GM12878 (cell line): Measurements from ENCODE around the gene DISC1. TPM values are rescaled to one million over a fixed set of nuclear protein-coding genes. Genes with fewer than 3 reads are reported as not detected.

Experiments
- ATAC-seq: fragments of 200-7000 bp; cut with Tn5 transposase; 3 replicates; pipeline ENCODE4 v1.9.1; 2020; ENCODE audit warnings: mild to moderate bottlenecking, moderate library complexity
- BruUV-seq: library from RNA; stranded (reverse); fragments of 400-500 nt; replicated peaks from 2 replicates; lab custom pipeline; 2021; lab: Mats Ljungman, UMichigan
- CTCF ChIA-PET: fragments of 300-600 bp; sonication (Branson Sonifier 250); formaldehyde crosslinking; extraction: SDS; loops from one replicate; lab custom pipeline; 2021; ENCODE audit warnings: inconsistent platforms; lab: Yijun Ruan, JAX
- POLR2A ChIA-PET: fragments of 350-600 bp; formaldehyde crosslinking; extraction: SDS; loops from one replicate; lab custom pipeline; 2021; ENCODE audit warnings: inconsistent platforms; lab: Charles Lee
- RAD21 ChIA-PET: fragments of 300-600 bp; sonication (Branson Sonifier 250); formaldehyde crosslinking; loops from one replicate; lab custom pipeline; 2023; ENCODE audit warnings: antibody characterized with exemption; ENCODE audit not compliant: unreplicated experiment; lab: Charles Lee
- SMC1A ChIA-PET: fragments of 300-600 bp; sonication (Branson Sonifier 250); formaldehyde crosslinking; loops from one replicate; lab custom pipeline; 2023; ENCODE audit not compliant: unreplicated experiment, uncharacterized antibody; lab: Charles Lee
- DNase-seq: peaks from one replicate; pipeline ENCODE4 v3.0.0-alpha.2; 2011; ENCODE audit warnings: low read depth, low spot score
- FAIRE-seq: peaks from 3 replicates; lab custom pipeline; 2011; peaks lifted over from hg19 to GRCh38; lab: Jason Lieb, UNC
- H2AFZ ChIP-seq: 2 replicates; pipeline ENCODE4 v1.6.0; 2011; ENCODE audit warnings: low read depth, low read length, control low read depth; ENCODE audit not compliant: control insufficient read depth
- H3K27ac ChIP-seq: 2 replicates; pipeline ENCODE4 v1.5.1; 2011; ENCODE audit warnings: control low read depth; ENCODE audit not compliant: control insufficient read depth, insufficient read depth
- H3K27me3 ChIP-seq, 2 experiments: replicated peaks in 1 of 2; 2 replicates each; pipeline versions ENCODE4 v1.6.0 to v1.6.1; 2011; ENCODE audit warnings: low read length in 1 of 2; ENCODE audit not compliant: control insufficient read depth in 2 of 2, insufficient read depth in 2 of 2
- H3K36me3 ChIP-seq, 2 experiments: 2 replicates each; pipeline ENCODE4 v1.5.1; 2011; ENCODE audit warnings: low read length in 1 of 2; ENCODE audit not compliant: control insufficient read depth in 2 of 2, insufficient read depth in 2 of 2
- H3K4me1 ChIP-seq: 2 replicates; pipeline ENCODE4 v1.6.1; 2011; ENCODE audit warnings: mild to moderate bottlenecking, low read length, moderate library complexity, mixed read lengths; ENCODE audit not compliant: control insufficient read depth, insufficient read depth
- H3K4me2 ChIP-seq: 2 replicates; pipeline ENCODE4 v1.6.0; 2011; ENCODE audit warnings: control low read depth; ENCODE audit not compliant: control insufficient read depth, insufficient read depth
- H3K4me3 ChIP-seq: fragments of 200-600 bp; sonication (generic); 2 replicates; pipeline ENCODE4 v1.5.1; 2016
- H3K79me2 ChIP-seq: 2 replicates; pipeline ENCODE4 v1.6.0; 2011; ENCODE audit warnings: low read length; ENCODE audit not compliant: control insufficient read depth, insufficient read depth
- H3K9ac ChIP-seq: 2 replicates; pipeline ENCODE4 v1.8.0; 2011; ENCODE audit warnings: low read length, control low read depth, mixed read lengths; ENCODE audit not compliant: control insufficient read depth, insufficient read depth
- H3K9me3 ChIP-seq: replicated peaks from 3 replicates; pipeline ENCODE4 v1.5.1; 2011; ENCODE audit warnings: mild to moderate bottlenecking, low read length; ENCODE audit not compliant: control insufficient read depth, insufficient read depth
- H4K20me1 ChIP-seq: 2 replicates; pipeline ENCODE4 v1.6.0; 2011; ENCODE audit not compliant: control insufficient read depth, insufficient read depth
- BCLAF1 ChIP-seq: fragments of 450-650 bp; IDR thresholded peaks from 2 replicates; pipeline ENCODE4 v1.6.1; 2017; ENCODE audit warnings: antibody characterized with exemption, mild to moderate bottlenecking, moderate library complexity
- E4F1 ChIP-seq: fragments of 450-650 bp; IDR thresholded peaks from 2 replicates; pipeline ENCODE4 v1.6.1; 2018; ENCODE audit warnings: borderline replicate concordance, mild to moderate bottlenecking; ENCODE audit not compliant: partially characterized antibody
- LARP7 ChIP-seq: fragments of 450-650 bp; IDR thresholded peaks from 2 replicates; pipeline ENCODE4 v1.6.1; 2017; ENCODE audit warnings: mild to moderate bottlenecking
- MYC ChIP-seq: IDR thresholded peaks from 2 replicates; pipeline ENCODE4 v1.6.1; 2011; ENCODE audit warnings: mild to moderate bottlenecking, low read length, moderate library complexity, inconsistent platforms; ENCODE audit not compliant: insufficient read depth, insufficient replicate concordance, insufficient read length, severe bottlenecking
- RBBP5 ChIP-seq: fragments of 200-600 bp; sonication (generic); conservative IDR thresholded peaks from 2 replicates; pipeline ENCODE4 v1.6.1; 2016
- TCF12 ChIP-seq: IDR thresholded peaks from 2 replicates; pipeline ENCODE4 v1.6.1; 2011; ENCODE audit warnings: low read depth, mild to moderate bottlenecking, low read length
- ZBTB11 ChIP-seq: fragments of 450-650 bp; formaldehyde crosslinking; IDR thresholded peaks from 2 replicates; pipeline ENCODE4 v1.5.0; 2022; ENCODE audit warnings: mild to moderate bottlenecking, missing genetic modification characterization
- ZNF217 ChIP-seq: fragments of 450-650 bp; IDR thresholded peaks from 2 replicates; pipeline ENCODE4 v1.6.1; 2017; ENCODE audit warnings: antibody characterized with exemption, mild to moderate bottlenecking
- WGBS: methylation state at CpG from one replicate; pipeline ENCODE4 v1.1.6; 2016; ENCODE audit warnings: low lambda C conversion rate; ENCODE audit not compliant: insufficient replicate concordance, insufficient coverage; ENCODE audit errors: missing lambda C conversion rate; 5-methylcytosine and 5-hydroxymethylcytosine counted together
- in situ Hi-C: fragments of 300-500 bp; cut with MboI; formaldehyde crosslinking; loops from 9 replicates; pipeline ENCODE4 v1.14.3; 2018; ENCODE audit warnings: mixed read lengths
- intact Hi-C: fragments of 100-400 bp; cut with micrococcal nuclease; formaldehyde crosslinking; loops from one replicate; pipeline ENCODE4 v1.14.2; 2022; ENCODE audit not compliant: unreplicated experiment
- polyA plus RNA-seq, 11 experiments: library from polyadenylated mRNA; depleted of rRNA in 4 of 11; unstranded in 6 of 11; stranded (reverse) in 5 of 11; fragments of >200 nt; fragmentation: Nextera tagmentation in 4 of 11; fragmentation: Illumina TruSeq in 1 of 11; extraction: Ambion mirVana in 4 of 11; extraction: Trizol in 1 of 11; gene quantifications; 1 replicate in 1 of 11; 2 replicates in 10 of 11; pipeline versions ENCODE4 v1.2.1 to v1.2.3, GENCODE V29; 2011 to 2016; ENCODE audit warnings: inconsistent platforms in 2 of 11, missing spikeins in 2 of 11, low read depth in 1 of 11
- total RNA-seq, 4 experiments: library from RNA; depleted of rRNA in 3 of 4; stranded (reverse); fragments of >200 nt in 3 of 4; fragmentation: Illumina TruSeq in 1 of 4; extraction: Trizol in 1 of 4; gene quantifications; 2 replicates each; pipeline versions ENCODE4 v1.2.1 to v1.2.3, GENCODE V29; 2013 to 2021
- TF ChIP-seq, protein P1 (sequence below): IDR thresholded peaks from 2 replicates; pipeline ENCODE4 v1.6.1; 2012; ENCODE audit warnings: low read depth, low read length, improper control_type of control experiment

Gene DISC1
- total and polyA plus RNA-seq, 10 of the 15 experiments (the other 5 are each of a cell fraction or from before 2014, with no cell fraction given): 0.05 to 0.72 (median 0.19) TPM; not detected in 1

- H4K20me1 ChIP-seq: no peaks in the 10 kb centered on the region
- CTCF ChIA-PET: no interaction called here
- H3K4me3 ChIP-seq: no peak overlapping the region
- H3K9me3 ChIP-seq: no peaks in the 10 kb centered on the region
- H3K79me2 ChIP-seq: no peaks in the 10 kb centered on the region
- H3K4me2 ChIP-seq: no peak overlapping the region
- DNase-seq: no peak
- H3K36me3 ChIP-seq: no peaks in the 10 kb centered on the region
- no peak for FAIRE-seq
- H3K9ac ChIP-seq: no peak overlapping the region
- H2AFZ ChIP-seq: no peak overlapping the region
- SMC1A ChIA-PET: no interaction called here
- no peak overlapping the region for H3K27ac ChIP-seq
- no TSS peak for BruUV-seq
- RAD21 ChIA-PET: no interaction called here
- WGBS: 50% methylated on average over 6 of the region's 6 CpGs
- in situ Hi-C loops (no loop called here), intact Hi-C loops (no loop called here)
- ATAC-seq: no peak
- POLR2A ChIA-PET: interaction anchor here (0.5 kb wide), 1 partner anchor 277 kb away, joined by 3 read pairs; no protein-coding TSS in a partner anchor
- no peaks in the 10 kb centered on the region for H3K4me1 ChIP-seq
- H3K27me3 ChIP-seq: peaks cover 0 to 3% of the 10 kb centered on the region in 2 experiments; a peak in 1 of 4 replicates
- TF ChIP-seq LARP7 (no peak), ZBTB11 (no peak), E4F1 (no peak), MYC (no peak), ZNF217 (no peak), TCF12 (no peak), BCLAF1 (no peak), RBBP5 (no peak)
- TF ChIP-seq, protein P1, sequence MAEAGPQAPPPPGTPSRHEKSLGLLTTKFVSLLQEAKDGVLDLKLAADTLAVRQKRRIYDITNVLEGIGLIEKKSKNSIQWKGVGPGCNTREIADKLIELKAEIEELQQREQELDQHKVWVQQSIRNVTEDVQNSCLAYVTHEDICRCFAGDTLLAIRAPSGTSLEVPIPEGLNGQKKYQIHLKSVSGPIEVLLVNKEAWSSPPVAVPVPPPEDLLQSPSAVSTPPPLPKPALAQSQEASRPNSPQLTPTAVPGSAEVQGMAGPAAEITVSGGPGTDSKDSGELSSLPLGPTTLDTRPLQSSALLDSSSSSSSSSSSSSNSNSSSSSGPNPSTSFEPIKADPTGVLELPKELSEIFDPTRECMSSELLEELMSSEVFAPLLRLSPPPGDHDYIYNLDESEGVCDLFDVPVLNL: no peak
Observed at GRCh38 chr1:231634323-231635013, 7.9 kb downstream of the DISC1 start.
